Adipocyte (in vitro differentiated cells): ENCODE data around the gene SCNN1B.
"Not testable (repeated sequence)": the region's sequence is repeated elsewhere in the genome, so short reads cannot be mapped to it uniquely, and the experiment has no call there.

Experiments used
- DNase-seq: peaks from one replicate; pipeline ENCODE4 v3.0.0-alpha.2; 2015; ENCODE audit warnings: low read depth
- H3K27me3 ChIP-seq: replicated peaks from 2 replicates; pipeline ENCODE4 v1.7.0; 2013; ENCODE audit warnings: mild to moderate bottlenecking, low read length, moderate library complexity; ENCODE audit not compliant: control insufficient read depth, insufficient read depth
- H3K36me3 ChIP-seq: 2 replicates; pipeline ENCODE4 v1.7.0; 2013; ENCODE audit warnings: low read length, mild to moderate bottlenecking, moderate library complexity; ENCODE audit not compliant: control insufficient read depth, insufficient read depth, severe bottlenecking
- H3K4me1 ChIP-seq: 2 replicates; pipeline ENCODE4 v1.7.0; 2013; ENCODE audit warnings: mild to moderate bottlenecking, low read length, moderate library complexity; ENCODE audit not compliant: control insufficient read depth, insufficient read depth
- H3K4me3 ChIP-seq: 2 replicates; pipeline ENCODE4 v1.7.0; 2013; ENCODE audit warnings: mild to moderate bottlenecking, low read length, moderate library complexity
- H3K9ac ChIP-seq: 2 replicates; pipeline ENCODE4 v1.7.0; 2013; ENCODE audit warnings: mild to moderate bottlenecking, low read length, moderate library complexity
- H3K9me3 ChIP-seq: 2 replicates; pipeline ENCODE4 v1.7.0; 2013; ENCODE audit warnings: mild to moderate bottlenecking, low read length, moderate library complexity; ENCODE audit not compliant: control insufficient read depth

Gene SCNN1B

DNA sequence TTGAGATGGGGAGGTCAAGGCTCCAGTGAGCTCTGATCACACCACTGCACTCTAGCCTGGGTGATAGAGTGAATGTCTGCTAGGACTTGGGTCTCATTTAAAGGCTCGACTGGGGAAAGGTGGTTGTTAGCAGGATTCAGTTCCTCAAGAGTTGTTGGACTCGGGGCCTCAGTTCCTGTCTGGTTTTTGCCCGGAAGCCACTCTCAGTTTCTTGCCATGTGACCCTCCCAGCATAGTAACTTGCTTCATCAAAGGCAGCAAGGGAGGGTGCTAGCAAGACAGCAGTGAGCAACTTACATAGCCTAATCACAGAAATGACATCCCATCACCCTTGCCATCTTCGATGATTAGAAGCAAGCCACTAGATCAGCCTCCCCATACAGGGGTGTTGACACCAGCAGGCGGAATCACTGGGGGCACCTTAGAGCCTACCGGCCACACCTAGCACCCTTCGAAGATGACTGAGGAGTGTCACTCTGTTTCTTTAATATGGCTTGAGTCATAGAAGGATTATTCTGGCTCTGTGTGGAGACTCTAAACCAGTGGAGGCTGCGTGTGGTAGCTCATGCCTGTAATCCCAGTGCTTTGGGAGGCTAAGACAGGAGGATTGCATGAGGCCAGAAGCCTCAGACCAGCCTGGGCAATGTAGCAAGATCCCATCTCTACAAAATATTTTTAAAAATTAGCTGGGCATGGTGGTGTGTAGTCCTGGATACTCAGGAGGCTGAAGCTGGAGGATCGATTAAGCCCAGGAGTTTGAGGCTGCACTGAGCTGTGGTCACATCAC is 13.2 kb upstream of the SCNN1B start:
- no peaks in the 10 kb centered on the region for H3K9me3 ChIP-seq
- H3K36me3 ChIP-seq, result no peaks in the 10 kb centered on the region
- peaks cover 8% of the 10 kb centered on the region for H3K4me1 ChIP-seq
- H3K9ac ChIP-seq, result no peak overlapping the region
- no peak overlapping the region for H3K4me3 ChIP-seq
- DNase-seq, result no peak
- no peaks in the 10 kb centered on the region for H3K27me3 ChIP-seq

GRCh38 chr16:23290189-23291062 is 11.7 kb upstream of the SCNN1B start:
- Histone ChIP-seq H3K9ac (no peak overlapping the region), H3K9me3 (no peaks in the 10 kb centered on the region), H3K4me3 (no peak overlapping the region), H3K27me3 (no peaks in the 10 kb centered on the region), H3K4me1 (peaks cover 8% of the 10 kb centered on the region), H3K36me3 (no peaks in the 10 kb centered on the region)
- DNase-seq, result no peak

DNA sequence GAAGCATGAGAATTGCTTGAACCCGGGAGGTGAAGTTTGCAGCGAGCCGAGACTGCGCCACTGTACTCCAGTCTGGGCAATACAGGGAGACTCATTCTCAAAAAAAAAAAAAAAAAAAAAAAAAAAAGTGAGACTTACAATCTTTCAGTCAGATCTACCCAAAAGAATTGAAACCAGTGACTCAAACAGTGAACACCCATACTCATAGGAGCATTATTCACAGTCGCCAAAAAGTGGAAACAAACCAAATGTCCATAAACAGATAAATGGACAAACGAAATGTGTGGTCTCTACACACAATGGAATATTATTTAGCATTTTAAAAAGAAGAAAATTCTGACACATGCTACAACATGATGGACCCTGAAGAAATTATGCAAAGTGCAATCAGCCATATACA is 9.1 kb upstream of the SCNN1B start:
- Histone ChIP-seq H3K4me3 (no peak overlapping the region), H3K4me1 (peaks cover 3% of the 10 kb centered on the region), H3K36me3 (no peaks in the 10 kb centered on the region), H3K27me3 (no peaks in the 10 kb centered on the region), H3K9me3 (no peaks in the 10 kb centered on the region), H3K9ac (no peak overlapping the region)
- DNase-seq, result no peak

GRCh38 chr16:23294260-23294659 is 7.8 kb upstream of the SCNN1B start:
- no peak for DNase-seq
- Histone ChIP-seq H3K4me1 (no peaks in the 10 kb centered on the region), H3K9me3 (no peaks in the 10 kb centered on the region), H3K4me3 (no peak overlapping the region), H3K27me3 (no peaks in the 10 kb centered on the region), H3K36me3 (no peaks in the 10 kb centered on the region), H3K9ac (no peak overlapping the region)

GRCh38 chr16:23296994-23297393 is 5.1 kb upstream of the SCNN1B start:
- Histone ChIP-seq H3K9ac (no peak overlapping the region), H3K4me3 (no peak overlapping the region), H3K4me1 (no peaks in the 10 kb centered on the region), H3K27me3 (peaks cover 17% of the 10 kb centered on the region), H3K9me3 (no peaks in the 10 kb centered on the region), H3K36me3 (no peaks in the 10 kb centered on the region)
- DNase-seq, result no peak

DNA sequence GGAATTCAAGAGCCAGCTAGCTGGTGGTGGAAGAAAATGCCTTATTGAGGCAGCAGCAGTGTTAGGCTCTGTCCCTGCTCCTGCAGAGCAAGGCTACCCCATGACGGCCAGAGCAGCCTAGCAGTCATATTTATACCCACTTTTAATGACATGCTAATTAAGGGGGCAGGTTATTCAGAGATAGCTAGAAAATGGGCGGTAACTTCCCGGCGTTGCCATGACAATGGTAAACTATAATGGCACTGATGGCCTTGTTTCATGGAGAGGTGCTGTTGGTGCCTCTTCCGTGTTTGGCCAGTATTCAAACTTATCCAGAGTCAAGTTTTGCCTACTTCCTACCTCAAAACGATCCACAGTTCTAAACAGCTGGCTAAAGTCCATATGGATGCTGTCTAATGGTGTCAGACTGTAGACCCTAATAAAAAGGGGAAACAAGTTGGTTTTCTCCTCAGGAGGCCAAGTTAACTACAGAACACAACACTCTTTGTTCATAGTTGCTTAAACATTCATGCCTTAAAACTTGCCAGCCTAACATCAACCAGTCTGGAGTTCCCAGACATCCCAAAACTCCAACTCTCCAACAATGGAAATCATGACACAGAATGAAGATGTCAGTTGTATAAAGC is 3.7 kb upstream of the SCNN1B start:
- no peak overlapping the region for H3K9ac ChIP-seq
- no peaks in the 10 kb centered on the region for H3K36me3 ChIP-seq
- no peak for DNase-seq
- H3K27me3 ChIP-seq, result peaks cover 27% of the 10 kb centered on the region
- H3K9me3 ChIP-seq, result no peaks in the 10 kb centered on the region
- H3K4me1 ChIP-seq, result no peaks in the 10 kb centered on the region
- H3K4me3 ChIP-seq, result no peak overlapping the region

GRCh38 chr16:23299815-23300214 is 2.3 kb upstream of the SCNN1B start:
- H3K9ac ChIP-seq, H3K36me3 ChIP-seq, DNase-seq, H3K4me1 ChIP-seq, H3K4me3 ChIP-seq, H3K9me3 ChIP-seq: not testable (repeated sequence)
- peaks cover 30% of the 10 kb centered on the region for H3K27me3 ChIP-seq

- H3K4me3 ChIP-seq, result no peak overlapping the region
- H3K4me1 ChIP-seq, result no peaks in the 10 kb centered on the region
- H3K9ac ChIP-seq, result no peak overlapping the region
- H3K27me3 ChIP-seq, result peaks cover 35% of the 10 kb centered on the region
- H3K9me3 ChIP-seq, result no peaks in the 10 kb centered on the region
- DNase-seq, result no peak
- H3K36me3 ChIP-seq, result no peaks in the 10 kb centered on the region
These were observed 654 bp upstream of the SCNN1B start for GRCh38 chr16:23301251-23302044.

- H3K4me1 ChIP-seq, result no peaks in the 10 kb centered on the region
- H3K9me3 ChIP-seq, result no peaks in the 10 kb centered on the region
- H3K27me3 ChIP-seq, result peaks cover 35% of the 10 kb centered on the region
- DNase-seq, result no peak
- H3K4me3 ChIP-seq, result no peak overlapping the region
- H3K36me3 ChIP-seq, result no peaks in the 10 kb centered on the region
- H3K9ac ChIP-seq, result no peak overlapping the region
These were observed 1.6 kb downstream of the SCNN1B start for GRCh38 chr16:23303685-23304084.

- H3K4me3 ChIP-seq, result no peak overlapping the region
- no peaks in the 10 kb centered on the region for H3K4me1 ChIP-seq
- H3K36me3 ChIP-seq, result no peaks in the 10 kb centered on the region
- no peak for DNase-seq
- H3K27me3 ChIP-seq, result peaks cover 35% of the 10 kb centered on the region
- H3K9ac ChIP-seq, result no peak overlapping the region
- H3K9me3 ChIP-seq, result no peaks in the 10 kb centered on the region
These were observed 2.5 kb downstream of the SCNN1B start for GRCh38 chr16:23304620-23305019.
